ENCODE measurements around the gene ATP9A. TPM values are rescaled to one million over a fixed set of nuclear protein-coding genes. Genes with fewer than 3 reads are reported as not detected.

ATP9A gene
- total and polyA plus RNA-seq, 10 of the 15 experiments (the other 5 are each of a cell fraction or from before 2014, with no cell fraction given), result 0.03 to 0.81 (median 0.14) TPM

- RAD21 ChIA-PET (ENCODE audit: unreplicated experiment), result no interaction called here
Measured at GRCh38 chr20:51678026-51678697, 90.0 kb downstream of the ATP9A start.

More at GRCh38 chr20:51678026-51678697, 90.0 kb downstream of the ATP9A start:
- Histone ChIP-seq H3K4me1 (ENCODE audit: control insufficient read depth, insufficient read depth, low read length) (no peaks in the 10 kb centered on the region), H3K4me2 (ENCODE audit: control insufficient read depth, insufficient read depth) (no peak overlapping the region), H2AFZ (ENCODE audit: control insufficient read depth, low read depth, low read length) (no peak overlapping the region), H3K27ac (ENCODE audit: control insufficient read depth, insufficient read depth) (no peak overlapping the region), H3K4me3 (no peak overlapping the region), H3K9me3 (replicated peaks; ENCODE audit: control insufficient read depth, insufficient read depth, low read length) (no peaks in the 10 kb centered on the region), H3K36me3 (ENCODE audit: control insufficient read depth in 2 of 2, insufficient read depth in 2 of 2, low read length in 1 of 2) (no peaks in the 10 kb centered on the region), H4K20me1 (ENCODE audit: control insufficient read depth, insufficient read depth) (no peaks in the 10 kb centered on the region), H3K27me3 (replicated peaks in 1 of 2; ENCODE audit: control insufficient read depth in 2 of 2, insufficient read depth in 2 of 2, low read length in 1 of 2) (peaks cover 0 to 3% of the 10 kb centered on the region in 2 experiments; a peak in 1 of 4 replicates), H3K9ac (ENCODE audit: control insufficient read depth, insufficient read depth, low read length) (no peak overlapping the region), H3K79me2 (ENCODE audit: control insufficient read depth, insufficient read depth, low read length) (no peaks in the 10 kb centered on the region)
- intact Hi-C loops (cut with micrococcal nuclease; ENCODE audit: unreplicated experiment) (no loop called here), in situ Hi-C loops (cut with MboI) (no loop called here)
- CTCF ChIA-PET, result no interaction called here
- SMC1A ChIA-PET (ENCODE audit: uncharacterized antibody, unreplicated experiment), result no interaction called here
- DNase-seq (ENCODE audit: low read depth, low spot score) (no peak), ATAC-seq (no peak), FAIRE-seq (no peak)
- BruUV-seq (replicated peaks), result no TSS peak
- TF ChIP-seq MTA2 (IDR thresholded peaks at IDR 0.05; ENCODE audit: low read depth) (no peak), POU2F2 (IDR thresholded peaks at IDR 0.05; ENCODE audit: borderline replicate concordance, low read depth, low read length) (no peak), MAX (IDR thresholded peaks at IDR 0.05; ENCODE audit: low read depth, low read length) (no peak), EED (IDR thresholded peaks at IDR 0.05; ENCODE audit: low read depth) (no peak), SMAD1 (IDR thresholded peaks at IDR 0.05; ENCODE audit: low read depth, partially characterized antibody) (no peak), ZBTB33 (IDR thresholded peaks at IDR 0.05) (no peak), ZZZ3 (IDR thresholded peaks at IDR 0.05; ENCODE audit: control insufficient read depth, insufficient read length, low read depth) (no peak), HDGF (IDR thresholded peaks at IDR 0.05) (no peak), ZNF622 (IDR thresholded peaks at IDR 0.05) (no peak), NR2C1 (IDR thresholded peaks at IDR 0.05) (no peak)
- POLR2A ChIA-PET, result no interaction called here
- WGBS (ENCODE audit: insufficient coverage, insufficient replicate concordance, low lambda C conversion rate, missing lambda C conversion rate), result 25% methylated on average over 15 of the region's 16 CpGs

Measured in GM12878 (cell line).